ENCODE measurements around the gene NXPE2.

NXPE2 gene

GRCh38 chr11:114668109-114668508 lies 10.2 kb upstream of the NXPE2 start:
- TF ChIP-seq, protein P1, sequence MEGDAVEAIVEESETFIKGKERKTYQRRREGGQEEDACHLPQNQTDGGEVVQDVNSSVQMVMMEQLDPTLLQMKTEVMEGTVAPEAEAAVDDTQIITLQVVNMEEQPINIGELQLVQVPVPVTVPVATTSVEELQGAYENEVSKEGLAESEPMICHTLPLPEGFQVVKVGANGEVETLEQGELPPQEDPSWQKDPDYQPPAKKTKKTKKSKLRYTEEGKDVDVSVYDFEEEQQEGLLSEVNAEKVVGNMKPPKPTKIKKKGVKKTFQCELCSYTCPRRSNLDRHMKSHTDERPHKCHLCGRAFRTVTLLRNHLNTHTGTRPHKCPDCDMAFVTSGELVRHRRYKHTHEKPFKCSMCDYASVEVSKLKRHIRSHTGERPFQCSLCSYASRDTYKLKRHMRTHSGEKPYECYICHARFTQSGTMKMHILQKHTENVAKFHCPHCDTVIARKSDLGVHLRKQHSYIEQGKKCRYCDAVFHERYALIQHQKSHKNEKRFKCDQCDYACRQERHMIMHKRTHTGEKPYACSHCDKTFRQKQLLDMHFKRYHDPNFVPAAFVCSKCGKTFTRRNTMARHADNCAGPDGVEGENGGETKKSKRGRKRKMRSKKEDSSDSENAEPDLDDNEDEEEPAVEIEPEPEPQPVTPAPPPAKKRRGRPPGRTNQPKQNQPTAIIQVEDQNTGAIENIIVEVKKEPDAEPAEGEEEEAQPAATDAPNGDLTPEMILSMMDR (conservative IDR thresholded peaks at IDR 0.05) = 0 out of 2 replicates have a peak, but pooled peaks have one; percentile 12

GRCh38 chr11:114673661-114674060 lies 4.7 kb upstream of the NXPE2 start:
- TF ChIP-seq, protein P1 (conservative IDR thresholded peaks at IDR 0.05) = no peak

More at GRCh38 chr11:114668109-114668508, 10.2 kb upstream of the NXPE2 start:
- H3K27ac ChIP-seq = no peak overlapping the region

GRCh38 chr11:114679505-114679904 lies 1.2 kb downstream of the NXPE2 start:
- no peak overlapping the region for H3K27ac ChIP-seq
- TF ChIP-seq, protein P1 (conservative IDR thresholded peaks at IDR 0.05) = no peak

More at GRCh38 chr11:114673661-114674060, 4.7 kb upstream of the NXPE2 start:
- no peak overlapping the region for H3K27ac ChIP-seq

DNA sequence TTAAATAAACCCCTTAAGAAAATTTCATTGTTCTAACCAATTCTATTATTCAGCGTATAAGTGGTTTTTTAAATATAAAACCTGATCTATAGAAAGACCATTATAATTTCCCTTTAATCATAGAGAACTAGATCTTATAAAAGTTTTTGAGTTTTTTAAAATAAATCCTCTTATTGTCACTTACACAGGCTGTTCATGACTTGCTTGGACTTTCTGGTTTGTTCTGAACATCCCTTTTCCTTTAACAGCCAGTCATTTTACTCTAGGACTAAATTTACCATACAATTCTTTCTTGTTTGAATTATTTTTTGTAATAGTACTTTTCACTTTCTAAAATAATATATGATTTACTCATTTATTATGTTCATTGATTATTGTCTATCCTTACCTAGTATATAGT lies 4.7 kb downstream of the NXPE2 start:
- TF ChIP-seq, protein P1 (conservative IDR thresholded peaks at IDR 0.05) = no peak
- no peak overlapping the region for H3K27ac ChIP-seq

GRCh38 chr11:114684636-114685035 lies 6.3 kb downstream of the NXPE2 start:
- TF ChIP-seq, protein P1 (conservative IDR thresholded peaks at IDR 0.05) = no peak
- H3K27ac ChIP-seq = no peak overlapping the region

- no peak overlapping the region for H3K27ac ChIP-seq
- TF ChIP-seq, protein P1 (conservative IDR thresholded peaks at IDR 0.05) = no peak
Observed at GRCh38 chr11:114685097-114685496, 6.8 kb downstream of the NXPE2 start.

DNA sequence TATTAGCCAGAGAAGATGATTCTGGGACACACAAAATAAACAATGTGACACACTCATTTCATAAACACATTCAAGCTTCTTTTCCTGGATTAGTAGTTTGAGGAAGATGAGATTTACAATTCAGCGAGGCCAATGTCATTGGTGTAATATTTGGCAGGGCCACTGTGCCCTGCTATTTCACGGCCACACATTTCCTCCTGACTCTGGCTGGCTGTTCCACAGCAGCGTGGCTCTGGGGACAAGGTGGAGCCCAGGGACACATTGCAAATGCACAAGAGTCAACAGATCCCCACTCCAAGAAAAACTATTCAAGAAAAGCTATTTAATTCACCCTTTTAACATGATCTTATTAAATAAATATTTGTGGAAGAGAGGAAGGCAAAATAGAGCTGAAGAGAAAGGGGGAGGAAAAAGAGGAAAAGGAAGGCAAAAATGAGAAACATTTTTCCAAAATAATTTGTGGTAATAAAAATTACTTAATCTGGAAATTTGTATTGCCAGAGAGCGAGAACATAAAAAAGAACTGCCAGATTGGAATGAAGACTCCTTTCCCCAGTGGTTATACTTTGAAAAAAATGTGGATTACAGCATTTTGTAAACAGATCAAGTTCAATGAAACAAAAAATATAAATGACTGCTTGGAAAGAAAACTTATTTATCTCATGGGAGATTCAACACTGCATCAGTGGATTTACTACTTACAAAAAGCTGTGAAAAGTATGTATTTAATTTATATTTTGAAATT lies 27.1 kb downstream of the NXPE2 start:
- H3K27ac ChIP-seq = no peak overlapping the region
- TF ChIP-seq, protein P1 (conservative IDR thresholded peaks at IDR 0.05) = no peak
